GM06990 (cell line): ENCODE data around the gene TBC1D8.
A peak's percentile ranks its signal among the peaks of the same experiment; 100 is the strongest.

Experiments used
- DNase-seq: peaks from one replicate; pipeline ENCODE4 v3.0.0-alpha.2; 2011; ENCODE audit not compliant: insufficient read length; ENCODE audit errors: extremely low read depth
- H3K27me3 ChIP-seq: replicated peaks from 2 replicates; pipeline ENCODE4 v1.6.0; 2011; ENCODE audit warnings: low read length; ENCODE audit not compliant: control insufficient read depth, insufficient read depth
- H3K36me3 ChIP-seq: 2 replicates; pipeline ENCODE4 v1.5.1; 2011; ENCODE audit warnings: low read length; ENCODE audit not compliant: control insufficient read depth, insufficient read depth
- H3K4me3 ChIP-seq: replicated peaks from 2 replicates; pipeline ENCODE4 v1.5.1; 2011; ENCODE audit warnings: low read depth, mild to moderate bottlenecking, control low read depth, low read length
- CTCF ChIP-seq: IDR thresholded peaks from 2 replicates; pipeline ENCODE4 v1.5.1; 2011; ENCODE audit warnings: low read length, control low read depth, mild to moderate bottlenecking, inconsistent platforms; ENCODE audit not compliant: insufficient read depth, poor library complexity, severe bottlenecking

Gene TBC1D8

GRCh38 chr2:101159526-101159925 is 8.3 kb upstream of the TBC1D8 start:
- DNase-seq = no peak
- Histone ChIP-seq H3K36me3 (no peaks in the 10 kb centered on the region), H3K4me3 (no peak overlapping the region), H3K27me3 (no peaks in the 10 kb centered on the region)
- TF ChIP-seq CTCF = no peak

GRCh38 chr2:101157272-101157671 is 6.1 kb upstream of the TBC1D8 start:
- Histone ChIP-seq H3K36me3 (no peaks in the 10 kb centered on the region), H3K27me3 (no peaks in the 10 kb centered on the region), H3K4me3 (no peak overlapping the region)
- no peak for DNase-seq
- TF ChIP-seq CTCF = no peak

GRCh38 chr2:101153787-101154186 is 2.6 kb upstream of the TBC1D8 start:
- Histone ChIP-seq H3K36me3 (no peaks in the 10 kb centered on the region), H3K27me3 (no peaks in the 10 kb centered on the region), H3K4me3 (no peak overlapping the region)
- no peak for TF ChIP-seq CTCF
- no peak for DNase-seq

- no peak for DNase-seq
- Histone ChIP-seq H3K36me3 (no peaks in the 10 kb centered on the region), H3K27me3 (no peaks in the 10 kb centered on the region), H3K4me3 (no peak overlapping the region)
- TF ChIP-seq CTCF = no peak
These were observed 2.0 kb upstream of the TBC1D8 start for GRCh38 chr2:101153077-101153707.

- Histone ChIP-seq H3K36me3 (no peaks in the 10 kb centered on the region), H3K27me3 (no peaks in the 10 kb centered on the region), H3K4me3 (peak overlapping the region; percentile 57)
- DNase-seq = peak; percentile 35
- peak; percentile 93 for TF ChIP-seq CTCF
These were observed 1.3 kb upstream of the TBC1D8 start for GRCh38 chr2:101152272-101153076.
